GM12878 (cell line): ENCODE measurements around the gene NRG3. TPM values are rescaled to one million over a fixed set of nuclear protein-coding genes. Genes with fewer than 3 reads are reported as not detected.

Experiments
- ATAC-seq: fragments of 200-7000 bp; cut with Tn5 transposase; 3 replicates; pipeline ENCODE4 v1.9.1; 2020; ENCODE audit warnings: mild to moderate bottlenecking, moderate library complexity
- BruUV-seq: library from RNA; stranded (reverse); fragments of 400-500 nt; replicated peaks from 2 replicates; lab custom pipeline; 2021; lab: Mats Ljungman, UMichigan
- CTCF ChIA-PET: fragments of 300-600 bp; sonication (Branson Sonifier 250); formaldehyde crosslinking; extraction: SDS; loops from one replicate; lab custom pipeline; 2021; ENCODE audit warnings: inconsistent platforms; lab: Yijun Ruan, JAX
- POLR2A ChIA-PET: fragments of 350-600 bp; formaldehyde crosslinking; extraction: SDS; loops from one replicate; lab custom pipeline; 2021; ENCODE audit warnings: inconsistent platforms; lab: Charles Lee
- RAD21 ChIA-PET: fragments of 300-600 bp; sonication (Branson Sonifier 250); formaldehyde crosslinking; loops from one replicate; lab custom pipeline; 2023; ENCODE audit warnings: antibody characterized with exemption; ENCODE audit not compliant: unreplicated experiment; lab: Charles Lee
- SMC1A ChIA-PET: fragments of 300-600 bp; sonication (Branson Sonifier 250); formaldehyde crosslinking; loops from one replicate; lab custom pipeline; 2023; ENCODE audit not compliant: unreplicated experiment, uncharacterized antibody; lab: Charles Lee
- DNase-seq: peaks from one replicate; pipeline ENCODE4 v3.0.0-alpha.2; 2011; ENCODE audit warnings: low read depth, low spot score
- FAIRE-seq: peaks from 3 replicates; lab custom pipeline; 2011; peaks lifted over from hg19 to GRCh38; lab: Jason Lieb, UNC
- H2AFZ ChIP-seq: 2 replicates; pipeline ENCODE4 v1.6.0; 2011; ENCODE audit warnings: low read depth, low read length, control low read depth; ENCODE audit not compliant: control insufficient read depth
- H3K27ac ChIP-seq: 2 replicates; pipeline ENCODE4 v1.5.1; 2011; ENCODE audit warnings: control low read depth; ENCODE audit not compliant: control insufficient read depth, insufficient read depth
- H3K27me3 ChIP-seq, 2 experiments: replicated peaks in 1 of 2; 2 replicates each; pipeline versions ENCODE4 v1.6.0 to v1.6.1; 2011; ENCODE audit warnings: low read length in 1 of 2; ENCODE audit not compliant: control insufficient read depth in 2 of 2, insufficient read depth in 2 of 2
- H3K36me3 ChIP-seq, 2 experiments: 2 replicates each; pipeline ENCODE4 v1.5.1; 2011; ENCODE audit warnings: low read length in 1 of 2; ENCODE audit not compliant: control insufficient read depth in 2 of 2, insufficient read depth in 2 of 2
- H3K4me1 ChIP-seq: 2 replicates; pipeline ENCODE4 v1.6.1; 2011; ENCODE audit warnings: mild to moderate bottlenecking, low read length, moderate library complexity, mixed read lengths; ENCODE audit not compliant: control insufficient read depth, insufficient read depth
- H3K4me2 ChIP-seq: 2 replicates; pipeline ENCODE4 v1.6.0; 2011; ENCODE audit warnings: control low read depth; ENCODE audit not compliant: control insufficient read depth, insufficient read depth
- H3K4me3 ChIP-seq: fragments of 200-600 bp; sonication (generic); 2 replicates; pipeline ENCODE4 v1.5.1; 2016
- H3K79me2 ChIP-seq: 2 replicates; pipeline ENCODE4 v1.6.0; 2011; ENCODE audit warnings: low read length; ENCODE audit not compliant: control insufficient read depth, insufficient read depth
- H3K9ac ChIP-seq: 2 replicates; pipeline ENCODE4 v1.8.0; 2011; ENCODE audit warnings: low read length, control low read depth, mixed read lengths; ENCODE audit not compliant: control insufficient read depth, insufficient read depth
- H3K9me3 ChIP-seq: replicated peaks from 3 replicates; pipeline ENCODE4 v1.5.1; 2011; ENCODE audit warnings: mild to moderate bottlenecking, low read length; ENCODE audit not compliant: control insufficient read depth, insufficient read depth
- H4K20me1 ChIP-seq: 2 replicates; pipeline ENCODE4 v1.6.0; 2011; ENCODE audit not compliant: control insufficient read depth, insufficient read depth
- ATF7 ChIP-seq: fragments of 450-650 bp; IDR thresholded peaks from 2 replicates; pipeline ENCODE4 v1.6.1; 2016; ENCODE audit warnings: low read depth, mild to moderate bottlenecking
- CEBPZ ChIP-seq: fragments of 150-350 bp; IDR thresholded peaks from 2 replicates; pipeline ENCODE4 v1.6.1; 2016; ENCODE audit warnings: low read depth, low read length
- SREBF1 ChIP-seq: IDR thresholded peaks from 2 replicates; pipeline ENCODE4 v1.6.1; 2012; ENCODE audit warnings: mild to moderate bottlenecking, low read length
- ZBTB4 ChIP-seq: fragments of 450-650 bp; formaldehyde crosslinking; IDR thresholded peaks from 2 replicates; pipeline ENCODE4 v1.4.0; 2022; ENCODE audit warnings: mild to moderate bottlenecking, moderate library complexity
- WGBS: methylation state at CpG from one replicate; pipeline ENCODE4 v1.1.6; 2016; ENCODE audit warnings: low lambda C conversion rate; ENCODE audit not compliant: insufficient replicate concordance, insufficient coverage; ENCODE audit errors: missing lambda C conversion rate; 5-methylcytosine and 5-hydroxymethylcytosine counted together
- in situ Hi-C: fragments of 300-500 bp; cut with MboI; formaldehyde crosslinking; loops from 9 replicates; pipeline ENCODE4 v1.14.3; 2018; ENCODE audit warnings: mixed read lengths
- intact Hi-C: fragments of 100-400 bp; cut with micrococcal nuclease; formaldehyde crosslinking; loops from one replicate; pipeline ENCODE4 v1.14.2; 2022; ENCODE audit not compliant: unreplicated experiment
- polyA plus RNA-seq, 11 experiments: library from polyadenylated mRNA; depleted of rRNA in 4 of 11; unstranded in 6 of 11; stranded (reverse) in 5 of 11; fragments of >200 nt; fragmentation: Nextera tagmentation in 4 of 11; fragmentation: Illumina TruSeq in 1 of 11; extraction: Ambion mirVana in 4 of 11; extraction: Trizol in 1 of 11; gene quantifications; 1 replicate in 1 of 11; 2 replicates in 10 of 11; pipeline versions ENCODE4 v1.2.1 to v1.2.3, GENCODE V29; 2011 to 2016; ENCODE audit warnings: inconsistent platforms in 2 of 11, missing spikeins in 2 of 11, low read depth in 1 of 11
- total RNA-seq, 4 experiments: library from RNA; depleted of rRNA in 3 of 4; stranded (reverse); fragments of >200 nt in 3 of 4; fragmentation: Illumina TruSeq in 1 of 4; extraction: Trizol in 1 of 4; gene quantifications; 2 replicates each; pipeline versions ENCODE4 v1.2.1 to v1.2.3, GENCODE V29; 2013 to 2021

The NRG3 gene
- total and polyA plus RNA-seq, 10 of the 15 experiments (the other 5 are each of a cell fraction or from before 2014, with no cell fraction given) = 0.03 to 0.41 (median 0.17) TPM; not detected in 3

- TF ChIP-seq ZBTB4 (CRISPR knock-in tag) (no peak), CEBPZ (no peak)
- TF ChIP-seq, all 136 proteins: peak for 4
Measured at GRCh38 chr10:82922046-82922445, 1047.1 kb downstream of the NRG3 start (continued).

DNA sequence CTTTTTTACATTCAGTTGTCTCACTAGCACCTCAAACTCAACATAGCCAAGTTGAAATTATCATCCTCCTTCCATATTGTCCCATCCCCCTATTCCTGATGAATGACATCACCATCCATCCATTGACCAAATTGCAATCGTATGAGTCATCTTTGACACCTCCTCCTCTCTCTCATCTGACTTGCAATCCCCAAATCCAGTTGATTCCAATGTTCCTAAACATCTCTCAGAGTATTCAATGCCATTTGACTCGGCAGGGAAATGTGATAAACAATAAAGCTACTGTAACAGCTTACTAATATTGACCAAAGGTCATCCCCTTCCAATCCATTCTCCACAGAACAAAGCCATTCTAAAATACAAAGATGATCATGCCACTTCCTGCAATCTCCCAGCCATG lies 1047.8 kb downstream of the NRG3 start:
- no peaks in the 10 kb centered on the region for H3K27me3 ChIP-seq
- no peak overlapping the region for H2AFZ ChIP-seq
- ATAC-seq (no peak), FAIRE-seq (no peak), DNase-seq (no peak)
- whole genome bisulfite sequencing = 0% methylated on average over 2 of the region's 2 CpGs
- BruUV-seq = no TSS peak
- no peak overlapping the region for H3K4me3 ChIP-seq
- no peak overlapping the region for H3K27ac ChIP-seq
- no peaks in the 10 kb centered on the region for H4K20me1 ChIP-seq
- intact Hi-C loops = loop anchor here (10.0 kb wide), 1 partner anchor 1252 kb away; the partner anchor contains the start of gene GPR15LG
- SMC1A ChIA-PET = interaction anchor here (0.8 to 4.6 kb wide), 5 partner anchors 8 to 36 kb away, joined by 3 to 46 read pairs (median 4); no protein-coding TSS in a partner anchor
- CTCF ChIA-PET = interaction anchor here (0.8 to 4.6 kb wide), 4 partner anchors 8 to 1233 kb away, joined by 3 to 22 read pairs (median 4); no protein-coding TSS in a partner anchor
- POLR2A ChIA-PET = interaction anchor here (1.3 kb wide), 1 partner anchor 8 kb away, joined by 5 read pairs; no protein-coding TSS in a partner anchor
- TF ChIP-seq SREBF1 (no peak), ATF7 (peak; percentile 37; the same call in 1 of the 2 replicates)
- H3K36me3 ChIP-seq = no peaks in the 10 kb centered on the region
- in situ Hi-C loops = no loop called here
- RAD21 ChIA-PET = interaction anchor here (1.0 to 4.6 kb wide), 2 partner anchors 8 to 11 kb away, joined by 3 to 40 read pairs; no protein-coding TSS in a partner anchor
- H3K79me2 ChIP-seq = no peaks in the 10 kb centered on the region
- H3K9me3 ChIP-seq = no peaks in the 10 kb centered on the region; the same call in 2 of the 3 replicates
- no peak overlapping the region for H3K4me2 ChIP-seq
- no peak overlapping the region for H3K9ac ChIP-seq
- peaks cover 16% of the 10 kb centered on the region for H3K4me1 ChIP-seq
